Naive B cell (primary cell): ENCODE results near the gene OMA1. TPM values are rescaled to one million over a fixed set of nuclear protein-coding genes. Genes with fewer than 3 reads are reported as not detected.

Experiments used
- ATAC-seq, 2 donors: fragments of 150-1000 bp; cut with Tn5 transposase; 2 replicates each; pipeline ENCODE4 v1.10.0; 2021; ENCODE audit warnings: low read depth in 2 of 2, mild to moderate bottlenecking in 2 of 2, moderate library complexity in 2 of 2
- DNase-seq: peaks from one replicate; pipeline ENCODE4 v3.0.0; 2022
- H3K27ac Mint-ChIP-seq, 6 donors: one replicate each; pipeline ENCODE4 v1.8.0; 2020 to 2022; ENCODE audit warnings: mild to moderate bottlenecking in 6 of 6, mixed read lengths in 6 of 6, moderate library complexity in 5 of 6, inconsistent platforms in 2 of 6
- H3K27me3 Mint-ChIP-seq, 3 donors: one replicate each; pipeline ENCODE4 v1.8.0; 2021 to 2022; ENCODE audit warnings: mixed read lengths in 3 of 3, mild to moderate bottlenecking in 1 of 3
- H3K36me3 Mint-ChIP-seq, 2 donors: one replicate each; pipeline ENCODE4 v1.8.0; 2020 to 2022; ENCODE audit warnings: mixed read lengths in 2 of 2, inconsistent platforms in 1 of 2, mild to moderate bottlenecking in 1 of 2
- H3K4me1 Mint-ChIP-seq, 3 donors: one replicate each; pipeline ENCODE4 v1.8.0; 2020 to 2022; ENCODE audit warnings: mixed read lengths in 3 of 3, inconsistent platforms in 1 of 3, mild to moderate bottlenecking in 1 of 3, moderate library complexity in 1 of 3
- H3K4me3 Mint-ChIP-seq, 8 donors: one replicate each; pipeline ENCODE4 v1.8.0; 2020 to 2022; ENCODE audit warnings: mild to moderate bottlenecking in 8 of 8, mixed read lengths in 8 of 8, moderate library complexity in 8 of 8, inconsistent platforms in 2 of 8
- H3K9me3 Mint-ChIP-seq, 7 donors: one replicate each; pipeline ENCODE4 v1.8.0; 2020 to 2022; ENCODE audit warnings: mixed read lengths in 7 of 7, mild to moderate bottlenecking in 5 of 7, inconsistent platforms in 2 of 7, moderate library complexity in 1 of 7
- polyA plus RNA-seq, 6 donors: library from polyadenylated mRNA; unstranded; fragments of 300-500 nt; fragmentation: Illumina TruSeq; gene quantifications; one replicate each; pipeline ENCODE4 v1.2.3, GENCODE V29; 2021; ENCODE audit warnings: low read depth in 6 of 6

OMA1 gene
- polyA plus RNA-seq, 6 donors from 2014 or later, result 30.9 to 54.7 (median 47.0) TPM

DNA sequence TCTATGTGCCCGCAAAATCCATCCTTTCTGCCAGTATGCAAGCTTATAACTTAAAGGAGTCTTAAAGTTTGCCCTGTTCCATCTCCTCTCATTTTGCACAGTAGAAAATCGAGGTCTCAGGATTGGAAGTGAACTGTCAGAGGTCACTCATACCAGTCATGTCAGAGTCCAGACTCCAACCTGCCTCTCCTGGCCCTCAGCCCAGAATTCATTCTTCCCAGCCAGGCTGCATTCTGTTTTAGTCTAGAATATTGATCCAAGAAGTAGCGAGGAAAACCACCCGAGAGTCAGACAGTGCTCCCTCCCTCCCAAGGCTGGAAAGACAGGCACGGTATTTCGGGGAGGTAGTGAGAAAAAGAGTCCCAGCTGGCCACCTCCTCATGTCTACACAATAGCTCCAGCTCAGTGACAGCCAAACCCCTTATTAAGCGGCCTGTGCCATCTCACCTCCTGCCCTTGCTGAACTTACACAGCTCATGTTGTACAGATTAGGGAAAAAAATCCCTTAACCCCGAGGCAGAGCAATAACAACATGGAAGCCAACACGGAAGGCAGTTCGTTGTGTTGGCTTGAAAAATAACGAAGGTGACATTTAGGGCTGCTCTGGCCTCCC is 89.4 kb downstream of the OMA1 start:
- Mint-ChIP-seq H3K9me3 (peaks cover 0 to 8% (median 3%) of the 10 kb centered on the region in 7 donors), H3K27ac (peak overlapping the region in 1 of 6 donors; percentile 47), H3K4me1 (no peaks in the 10 kb centered on the region), H3K4me3 (no peak overlapping the region), H3K27me3 (no peaks in the 10 kb centered on the region), H3K36me3 (peaks cover 13 to 42% of the 10 kb centered on the region in 2 donors)
- no peak for DNase-seq
- no peak for ATAC-seq

DNA sequence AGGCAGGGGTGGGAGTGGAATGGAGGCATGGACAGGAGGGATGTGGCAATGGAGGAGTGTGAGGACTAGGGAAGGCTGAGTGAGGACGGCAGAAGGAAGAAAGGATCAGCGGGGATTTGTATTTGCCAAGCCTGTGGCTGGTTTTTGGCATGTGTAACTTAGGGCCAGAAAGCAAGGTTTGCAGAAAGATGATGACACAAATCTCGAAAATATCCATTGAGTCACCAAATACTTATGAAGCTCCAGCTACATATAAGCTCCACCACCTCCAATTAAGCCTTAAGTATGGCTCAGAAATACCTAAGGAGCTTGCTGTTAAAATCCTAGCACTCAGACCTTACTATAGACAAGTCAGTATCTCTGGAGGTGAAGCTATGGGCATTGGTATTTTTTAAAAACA is 90.1 kb downstream of the OMA1 start:
- no peak for DNase-seq
- Mint-ChIP-seq H3K36me3 (peaks cover 13 to 42% of the 10 kb centered on the region in 2 donors), H3K27ac (no peak overlapping the region), H3K27me3 (no peaks in the 10 kb centered on the region), H3K4me3 (no peak overlapping the region), H3K4me1 (no peaks in the 10 kb centered on the region), H3K9me3 (peaks cover 0 to 8% (median 3%) of the 10 kb centered on the region in 7 donors)
- no peak for ATAC-seq

DNA sequence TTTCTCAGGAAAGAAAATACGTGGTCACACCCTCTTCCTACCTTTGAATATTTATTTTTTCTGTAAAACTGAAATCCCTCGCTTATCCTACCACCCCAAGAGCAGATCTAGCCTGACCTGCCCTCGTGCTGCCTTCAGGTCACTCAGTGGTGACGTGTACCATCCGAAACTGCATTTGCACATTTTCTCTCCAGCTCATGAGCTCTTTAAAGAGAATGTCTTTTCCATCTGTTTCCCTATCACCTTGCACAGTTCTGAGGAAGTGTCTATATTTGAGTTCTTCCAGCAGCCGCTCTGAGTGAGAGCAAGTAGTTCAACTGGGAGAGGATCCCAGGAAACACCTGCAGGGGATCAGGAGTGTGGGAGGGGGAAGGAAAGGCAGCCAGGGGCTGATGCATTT is 91.7 kb downstream of the OMA1 start:
- Mint-ChIP-seq H3K9me3 (peaks cover 0 to 8% (median 3%) of the 10 kb centered on the region in 7 donors), H3K27me3 (no peaks in the 10 kb centered on the region), H3K4me3 (no peak overlapping the region), H3K4me1 (no peaks in the 10 kb centered on the region), H3K27ac (peak overlapping the region in 2 of 6 donors; percentile 16 to 82), H3K36me3 (peaks cover 13 to 36% of the 10 kb centered on the region in 2 donors)
- no peak for DNase-seq
- ATAC-seq, result no peak

DNA sequence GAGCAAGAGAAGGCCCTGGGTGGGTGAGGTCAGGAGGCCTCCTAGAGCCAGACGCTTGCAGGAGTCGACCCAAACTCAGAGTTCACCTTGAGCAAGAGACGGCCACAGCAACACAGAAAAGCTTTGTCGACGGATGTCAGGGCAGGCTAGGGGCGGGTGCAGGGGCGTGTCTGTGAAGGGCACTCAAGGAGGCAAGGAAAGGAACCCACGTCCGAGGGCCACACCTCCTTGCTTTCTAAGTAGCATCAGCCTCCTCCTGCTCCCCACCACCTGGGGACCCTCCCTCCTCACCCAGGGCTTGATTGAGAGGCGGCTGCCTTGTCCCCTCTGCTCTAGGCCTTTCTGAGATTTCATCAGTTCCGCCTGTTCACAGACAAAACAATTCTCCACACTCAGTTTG is 92.1 kb downstream of the OMA1 start:
- H3K27me3 Mint-ChIP-seq, result no peaks in the 10 kb centered on the region
- H3K9me3 Mint-ChIP-seq, result peaks cover 0 to 7% (median 3%) of the 10 kb centered on the region in 7 donors
- no peaks in the 10 kb centered on the region for H3K4me1 Mint-ChIP-seq
- ATAC-seq (no peak), DNase-seq (no peak)
- H3K36me3 Mint-ChIP-seq, result peaks cover 9 to 35% of the 10 kb centered on the region in 2 donors
- no peak overlapping the region for H3K4me3 Mint-ChIP-seq
- peak overlapping the region in 2 of 6 donors; percentile 16 to 82 for H3K27ac Mint-ChIP-seq

DNA sequence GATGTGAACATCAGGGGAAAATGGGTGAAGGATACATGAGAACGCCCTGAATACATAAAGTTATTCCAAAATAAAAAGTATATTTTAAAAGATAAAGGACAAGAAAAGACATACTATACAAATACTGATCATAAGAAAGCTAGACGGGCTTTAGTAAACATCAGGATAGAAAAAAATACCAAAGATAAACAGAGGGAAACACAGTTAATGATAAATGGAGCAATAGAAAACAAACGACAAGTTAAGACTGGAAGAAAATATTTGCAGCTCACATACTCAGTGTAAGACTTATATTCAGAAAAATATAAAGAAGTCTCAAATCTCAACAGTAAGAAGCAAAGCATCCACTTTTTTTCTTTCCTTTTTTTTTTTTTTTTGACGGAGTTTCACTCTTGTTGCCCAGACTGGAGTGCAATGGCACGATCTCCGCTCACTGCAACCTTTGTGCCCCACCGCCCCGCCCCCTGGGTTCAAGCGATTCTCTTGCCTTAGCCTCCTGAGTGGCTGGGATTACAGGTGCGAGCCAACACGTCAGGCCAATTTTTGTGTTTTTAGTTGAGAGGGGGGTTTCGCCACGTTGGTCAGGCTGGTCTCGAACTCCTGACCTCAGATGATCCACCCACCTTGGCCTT is 94.8 kb downstream of the OMA1 start:
- Mint-ChIP-seq H3K36me3 (peaks cover 9 to 29% of the 10 kb centered on the region in 2 donors), H3K27ac (no peak overlapping the region)

DNA sequence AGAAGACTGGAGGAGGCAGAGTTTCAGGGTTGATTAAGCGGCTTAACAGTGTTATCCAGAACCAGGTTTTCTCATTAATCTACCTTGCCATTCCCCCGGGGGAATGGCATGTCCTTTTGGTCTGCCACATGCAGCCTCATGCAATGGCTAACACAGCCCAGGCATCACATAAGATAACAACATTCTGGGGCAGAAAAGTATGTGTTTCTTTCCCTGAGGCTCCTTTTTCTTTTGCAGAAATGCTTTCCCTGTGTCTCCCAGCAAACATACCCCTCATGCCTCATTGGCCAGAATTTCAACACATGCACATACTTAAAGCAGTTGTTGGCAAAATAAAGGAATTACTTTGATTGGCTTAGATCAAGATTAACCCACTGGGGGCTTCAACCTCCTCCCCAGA is 98.6 kb downstream of the OMA1 start:
- Mint-ChIP-seq H3K36me3 (peaks cover 9 to 19% of the 10 kb centered on the region in 2 donors), H3K9me3 (no peaks in the 10 kb centered on the region), H3K4me1 (no peaks in the 10 kb centered on the region), H3K27me3 (no peaks in the 10 kb centered on the region), H3K27ac (peak overlapping the region in 1 of 6 donors; percentile 31), H3K4me3 (no peak overlapping the region)
- ATAC-seq, result no peak
- no peak for DNase-seq

More for the DNA sequence above, 94.8 kb downstream of the OMA1 start:
- Mint-ChIP-seq H3K9me3 (no peaks in the 10 kb centered on the region), H3K4me1 (no peaks in the 10 kb centered on the region), H3K27me3 (no peaks in the 10 kb centered on the region), H3K4me3 (no peak overlapping the region)
- no peak for ATAC-seq
- DNase-seq, result no peak

DNA sequence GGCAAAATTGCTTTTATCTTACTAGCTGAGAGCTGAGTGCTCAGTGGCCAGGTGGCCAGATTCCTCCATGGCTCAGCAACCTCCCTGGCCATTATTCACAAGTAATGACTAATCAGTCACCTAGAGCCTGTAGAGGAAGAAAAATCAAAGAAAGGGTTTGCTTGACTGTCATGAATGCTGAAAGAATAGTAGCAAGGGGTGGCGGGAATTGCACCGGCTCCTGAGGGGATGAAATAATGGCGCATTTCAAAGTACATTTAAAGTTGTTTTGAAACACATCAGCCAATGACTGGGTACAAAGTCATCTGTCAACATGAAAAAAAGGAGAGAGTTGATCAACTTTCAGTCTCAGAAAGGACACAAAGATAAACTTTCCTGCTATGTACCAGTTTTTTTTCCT is 99.5 kb downstream of the OMA1 start:
- Mint-ChIP-seq H3K9me3 (no peaks in the 10 kb centered on the region), H3K27me3 (no peaks in the 10 kb centered on the region), H3K4me1 (no peaks in the 10 kb centered on the region)

DNA sequence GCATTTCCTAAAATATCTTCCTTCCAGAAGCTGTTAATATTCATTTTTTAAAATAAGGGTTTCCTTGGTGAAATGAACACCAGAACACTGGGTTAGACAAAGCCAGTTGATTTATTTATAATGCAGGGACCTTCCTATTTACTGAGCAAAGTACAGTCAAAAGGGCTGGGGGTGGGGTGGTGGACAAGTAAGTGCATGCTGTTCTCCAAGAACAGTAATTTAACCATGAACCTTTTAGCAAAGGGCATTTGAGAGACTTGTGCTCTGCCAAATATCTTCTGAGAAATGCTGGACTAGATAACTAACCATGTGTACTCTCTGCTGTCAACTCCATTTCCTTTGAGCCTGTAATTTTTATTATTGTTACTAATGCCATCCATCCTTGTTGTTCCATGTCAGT is 100.2 kb downstream of the OMA1 start:
- no peak for DNase-seq
- Mint-ChIP-seq H3K36me3 (peaks cover 9 to 19% of the 10 kb centered on the region in 2 donors), H3K4me1 (no peaks in the 10 kb centered on the region), H3K27me3 (no peaks in the 10 kb centered on the region), H3K9me3 (no peaks in the 10 kb centered on the region), H3K4me3 (no peak overlapping the region), H3K27ac (no peak overlapping the region)
- ATAC-seq, result no peak

More for the DNA sequence above, 99.5 kb downstream of the OMA1 start:
- Mint-ChIP-seq H3K4me3 (no peak overlapping the region), H3K36me3 (peaks cover 9 to 19% of the 10 kb centered on the region in 2 donors), H3K27ac (no peak overlapping the region)
- ATAC-seq, result no peak
- no peak for DNase-seq

DNA sequence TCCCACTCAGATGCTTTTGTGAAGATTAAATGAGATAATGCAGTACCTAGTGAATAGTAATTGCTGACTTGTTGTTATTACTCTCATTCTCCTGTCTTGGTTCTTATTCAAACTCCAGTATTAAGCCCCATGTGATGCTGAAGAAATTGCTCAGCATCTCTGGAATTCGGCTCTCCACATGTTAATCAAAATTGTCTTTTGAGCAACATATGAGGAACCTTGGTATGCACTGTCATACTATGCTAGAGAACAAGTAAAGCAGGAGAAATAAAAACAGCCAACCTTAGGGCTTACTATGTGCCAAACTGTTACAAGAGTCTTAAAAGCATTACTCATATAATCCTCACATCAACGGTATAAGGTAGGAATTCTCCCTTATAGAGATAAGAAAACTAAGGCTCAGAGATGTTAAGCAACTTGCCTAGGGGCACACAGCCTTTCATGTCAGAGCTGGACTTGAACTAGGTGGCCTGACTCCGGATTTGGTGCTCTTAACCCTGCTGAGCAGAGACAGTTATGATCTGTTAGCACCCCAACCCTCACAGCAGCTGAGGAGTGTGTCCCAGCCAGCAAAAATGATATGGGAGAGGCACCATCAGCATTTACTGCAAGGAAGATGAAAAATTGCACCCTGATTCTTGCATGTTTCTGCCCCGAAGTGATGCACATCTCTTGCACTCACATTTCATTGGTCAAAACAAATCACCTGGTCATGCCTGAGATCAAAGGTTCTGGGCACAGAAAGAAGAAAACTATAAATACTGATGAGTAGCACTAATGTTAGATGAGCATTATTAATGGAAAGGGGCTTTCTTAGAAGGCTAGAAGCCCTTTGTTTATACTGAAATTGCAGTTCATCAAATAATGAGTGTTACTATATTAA is 102.3 kb downstream of the OMA1 start:
- no peak for ATAC-seq
- H3K4me1 Mint-ChIP-seq, result no peaks in the 10 kb centered on the region
- no peaks in the 10 kb centered on the region for H3K27me3 Mint-ChIP-seq
- no peak overlapping the region for H3K4me3 Mint-ChIP-seq
- no peak for DNase-seq
- H3K27ac Mint-ChIP-seq, result no peak overlapping the region
- H3K36me3 Mint-ChIP-seq, result peaks cover 9 to 18% of the 10 kb centered on the region in 2 donors
- H3K9me3 Mint-ChIP-seq, result no peaks in the 10 kb centered on the region

DNA sequence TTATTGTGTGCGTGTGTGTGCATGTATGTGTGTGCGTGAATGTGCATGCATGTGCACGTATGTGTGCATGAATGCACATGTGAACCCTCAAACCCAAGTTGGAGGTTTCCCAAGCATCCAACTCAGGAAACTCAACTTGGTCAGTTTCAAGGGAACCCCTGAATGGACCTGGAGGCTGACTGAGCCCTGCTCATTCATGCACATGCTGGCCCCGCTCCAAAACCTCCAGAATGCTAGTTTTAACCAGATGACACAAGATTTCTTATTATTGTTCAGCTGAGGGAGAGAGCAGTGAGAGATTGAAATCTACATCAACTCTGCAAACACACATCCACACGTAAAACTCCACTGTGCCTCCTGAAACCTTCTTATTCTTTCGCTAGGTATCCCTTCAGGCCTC is 104.4 kb downstream of the OMA1 start:
- H3K27me3 Mint-ChIP-seq, result no peaks in the 10 kb centered on the region
- DNase-seq, result no peak
- H3K27ac Mint-ChIP-seq, result peak overlapping the region in 1 of 6 donors; percentile 33
- no peaks in the 10 kb centered on the region for H3K4me1 Mint-ChIP-seq
- H3K9me3 Mint-ChIP-seq, result no peaks in the 10 kb centered on the region
- peaks cover 0 to 18% of the 10 kb centered on the region in 2 donors for H3K36me3 Mint-ChIP-seq
- no peak for ATAC-seq
- H3K4me3 Mint-ChIP-seq, result no peak overlapping the region

DNA sequence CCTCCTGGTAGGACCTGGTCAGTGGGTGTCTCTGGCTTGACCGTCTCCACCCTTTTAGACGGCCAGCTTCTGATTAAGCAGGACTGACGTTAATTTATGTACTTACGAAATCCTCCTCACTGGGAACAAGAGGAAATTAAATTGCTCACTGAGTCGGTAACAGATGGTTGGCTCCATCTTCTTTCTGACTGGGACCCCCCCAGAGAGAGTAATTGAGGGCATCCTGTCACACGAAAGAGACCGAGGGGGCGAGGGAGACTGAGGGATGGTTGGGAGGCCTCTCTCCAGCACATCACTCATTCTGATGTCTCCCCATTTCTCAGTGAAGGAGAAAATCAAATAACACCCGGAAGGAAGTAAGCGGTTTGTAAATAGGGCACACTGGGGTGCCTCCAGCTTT is 104.8 kb downstream of the OMA1 start:
- Mint-ChIP-seq H3K36me3 (peaks cover 0 to 14% of the 10 kb centered on the region in 2 donors), H3K27ac (peak overlapping the region in 1 of 6 donors; percentile 58), H3K9me3 (no peaks in the 10 kb centered on the region), H3K27me3 (no peaks in the 10 kb centered on the region), H3K4me1 (no peaks in the 10 kb centered on the region), H3K4me3 (no peak overlapping the region)
- ATAC-seq (no peak), DNase-seq (no peak)

DNA sequence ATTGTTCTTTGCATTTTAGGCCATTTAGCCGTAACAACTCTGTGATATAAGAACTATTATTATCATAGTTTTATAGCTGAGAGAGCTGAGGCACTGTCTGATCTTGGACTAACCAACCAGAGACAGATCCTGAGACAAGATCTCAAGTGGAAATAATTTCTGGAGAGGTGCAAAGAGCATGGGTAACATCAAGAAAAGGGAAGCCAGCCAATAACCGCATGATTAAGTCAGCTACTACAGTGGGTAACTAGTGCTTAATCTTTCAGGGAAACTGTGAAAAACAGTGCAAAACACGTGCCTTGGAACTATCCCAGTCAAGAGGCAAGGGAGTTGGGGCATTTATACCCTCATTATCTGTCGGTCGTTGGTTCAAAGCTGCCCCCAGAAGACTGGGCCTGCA is 105.8 kb downstream of the OMA1 start:
- DNase-seq (no peak), ATAC-seq (no peak)
- Mint-ChIP-seq H3K36me3 (peaks cover 0 to 11% of the 10 kb centered on the region in 2 donors), H3K4me1 (no peaks in the 10 kb centered on the region), H3K27me3 (no peaks in the 10 kb centered on the region), H3K9me3 (no peaks in the 10 kb centered on the region), H3K27ac (no peak overlapping the region), H3K4me3 (no peak overlapping the region)

DNA sequence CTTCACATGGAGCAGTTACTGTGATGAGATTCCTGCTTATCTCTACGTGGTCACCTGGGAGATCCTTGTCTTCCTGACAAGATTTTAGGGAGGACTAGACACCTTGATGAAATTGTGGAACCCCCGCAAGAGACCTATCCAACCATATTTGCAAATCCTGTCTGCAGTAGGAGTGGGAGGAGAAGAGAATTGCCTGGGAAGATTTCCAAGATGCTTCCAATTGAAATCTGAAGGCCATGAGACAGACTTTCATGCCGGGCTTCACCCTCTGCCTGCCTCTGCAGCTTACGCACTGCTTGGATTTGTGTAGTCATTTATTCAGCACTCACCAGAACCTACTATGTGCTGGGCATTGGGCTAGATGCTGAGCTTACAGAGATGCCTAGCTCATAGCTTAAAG is 106.6 kb downstream of the OMA1 start:
- DNase-seq (no peak), ATAC-seq (no peak)
- no peak overlapping the region for H3K4me3 Mint-ChIP-seq
- H3K9me3 Mint-ChIP-seq, result no peaks in the 10 kb centered on the region
- peak overlapping the region in 1 of 6 donors; percentile 26 for H3K27ac Mint-ChIP-seq
- no peaks in the 10 kb centered on the region for H3K27me3 Mint-ChIP-seq
- no peaks in the 10 kb centered on the region for H3K4me1 Mint-ChIP-seq
- peaks cover 0 to 7% of the 10 kb centered on the region in 2 donors for H3K36me3 Mint-ChIP-seq
